ENCODE data around the gene MYOZ3. TPM values are rescaled to one million over a fixed set of nuclear protein-coding genes. Genes with fewer than 3 reads are reported as not detected.

Gene MYOZ3
- polyA plus RNA-seq, 1 donor from 2014 or later, result not detected

DNA sequence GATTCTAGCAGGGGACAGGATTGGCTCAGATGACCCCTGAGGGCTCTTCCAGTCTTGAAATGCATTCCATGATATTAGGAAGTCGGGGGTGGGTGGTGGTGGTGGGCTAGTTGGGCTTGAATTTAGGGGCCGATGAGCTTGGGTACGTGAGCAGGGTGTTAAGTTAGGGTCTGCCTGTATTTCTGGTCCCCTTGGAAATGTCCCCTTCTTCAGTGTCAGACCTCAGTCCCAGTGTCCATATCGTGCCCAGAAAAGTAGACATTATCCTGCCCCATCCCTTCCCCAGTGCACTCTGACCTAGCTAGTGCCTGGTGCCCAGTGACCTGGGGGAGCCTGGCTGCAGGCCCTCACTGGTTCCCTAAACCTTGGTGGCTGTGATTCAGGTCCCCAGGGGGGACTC, 2.9 kb upstream of the MYOZ3 start:
- H2AFZ ChIP-seq (ENCODE audit: low read depth, low read length), result no peak overlapping the region
- H3K27ac ChIP-seq (ENCODE audit: low read length), result no peak overlapping the region
- H3K4me2 ChIP-seq (ENCODE audit: low read length), result no peak overlapping the region
- TF ChIP-seq POLR2AphosphoS5 (IDR thresholded peaks at IDR 0.05) (no peak), SMC3 (conservative IDR thresholded peaks at IDR 0.05; ENCODE audit: poor library complexity) (no peak), RAD21 (conservative IDR thresholded peaks at IDR 0.05) (no peak), TAF1 (IDR thresholded peaks at IDR 0.05; ENCODE audit: low read depth) (no peak), EZH2 (IDR thresholded peaks at IDR 0.05; ENCODE audit: borderline replicate concordance, insufficient read depth, low read length, poor library complexity, severe bottlenecking) (no peak), MXI1 (conservative IDR thresholded peaks at IDR 0.05; ENCODE audit: poor library complexity, severe bottlenecking) (no peak)
- TF ChIP-seq, protein P1, sequence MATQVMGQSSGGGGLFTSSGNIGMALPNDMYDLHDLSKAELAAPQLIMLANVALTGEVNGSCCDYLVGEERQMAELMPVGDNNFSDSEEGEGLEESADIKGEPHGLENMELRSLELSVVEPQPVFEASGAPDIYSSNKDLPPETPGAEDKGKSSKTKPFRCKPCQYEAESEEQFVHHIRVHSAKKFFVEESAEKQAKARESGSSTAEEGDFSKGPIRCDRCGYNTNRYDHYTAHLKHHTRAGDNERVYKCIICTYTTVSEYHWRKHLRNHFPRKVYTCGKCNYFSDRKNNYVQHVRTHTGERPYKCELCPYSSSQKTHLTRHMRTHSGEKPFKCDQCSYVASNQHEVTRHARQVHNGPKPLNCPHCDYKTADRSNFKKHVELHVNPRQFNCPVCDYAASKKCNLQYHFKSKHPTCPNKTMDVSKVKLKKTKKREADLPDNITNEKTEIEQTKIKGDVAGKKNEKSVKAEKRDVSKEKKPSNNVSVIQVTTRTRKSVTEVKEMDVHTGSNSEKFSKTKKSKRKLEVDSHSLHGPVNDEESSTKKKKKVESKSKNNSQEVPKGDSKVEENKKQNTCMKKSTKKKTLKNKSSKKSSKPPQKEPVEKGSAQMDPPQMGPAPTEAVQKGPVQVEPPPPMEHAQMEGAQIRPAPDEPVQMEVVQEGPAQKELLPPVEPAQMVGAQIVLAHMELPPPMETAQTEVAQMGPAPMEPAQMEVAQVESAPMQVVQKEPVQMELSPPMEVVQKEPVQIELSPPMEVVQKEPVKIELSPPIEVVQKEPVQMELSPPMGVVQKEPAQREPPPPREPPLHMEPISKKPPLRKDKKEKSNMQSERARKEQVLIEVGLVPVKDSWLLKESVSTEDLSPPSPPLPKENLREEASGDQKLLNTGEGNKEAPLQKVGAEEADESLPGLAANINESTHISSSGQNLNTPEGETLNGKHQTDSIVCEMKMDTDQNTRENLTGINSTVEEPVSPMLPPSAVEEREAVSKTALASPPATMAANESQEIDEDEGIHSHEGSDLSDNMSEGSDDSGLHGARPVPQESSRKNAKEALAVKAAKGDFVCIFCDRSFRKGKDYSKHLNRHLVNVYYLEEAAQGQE (IDR thresholded peaks at IDR 0.05; ENCODE audit: borderline replicate concordance), result no peak
- TF ChIP-seq, protein P2, sequence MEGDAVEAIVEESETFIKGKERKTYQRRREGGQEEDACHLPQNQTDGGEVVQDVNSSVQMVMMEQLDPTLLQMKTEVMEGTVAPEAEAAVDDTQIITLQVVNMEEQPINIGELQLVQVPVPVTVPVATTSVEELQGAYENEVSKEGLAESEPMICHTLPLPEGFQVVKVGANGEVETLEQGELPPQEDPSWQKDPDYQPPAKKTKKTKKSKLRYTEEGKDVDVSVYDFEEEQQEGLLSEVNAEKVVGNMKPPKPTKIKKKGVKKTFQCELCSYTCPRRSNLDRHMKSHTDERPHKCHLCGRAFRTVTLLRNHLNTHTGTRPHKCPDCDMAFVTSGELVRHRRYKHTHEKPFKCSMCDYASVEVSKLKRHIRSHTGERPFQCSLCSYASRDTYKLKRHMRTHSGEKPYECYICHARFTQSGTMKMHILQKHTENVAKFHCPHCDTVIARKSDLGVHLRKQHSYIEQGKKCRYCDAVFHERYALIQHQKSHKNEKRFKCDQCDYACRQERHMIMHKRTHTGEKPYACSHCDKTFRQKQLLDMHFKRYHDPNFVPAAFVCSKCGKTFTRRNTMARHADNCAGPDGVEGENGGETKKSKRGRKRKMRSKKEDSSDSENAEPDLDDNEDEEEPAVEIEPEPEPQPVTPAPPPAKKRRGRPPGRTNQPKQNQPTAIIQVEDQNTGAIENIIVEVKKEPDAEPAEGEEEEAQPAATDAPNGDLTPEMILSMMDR (IDR thresholded peaks at IDR 0.05; ENCODE audit: poor library complexity, severe bottlenecking), result no peak
- H4K20me1 ChIP-seq (ENCODE audit: insufficient read depth), result no peaks in the 10 kb centered on the region
- H3K27me3 ChIP-seq (ENCODE audit: insufficient read depth, low read depth, low read length), result no peaks in the 10 kb centered on the region
- no peaks in the 10 kb centered on the region for H3K36me3 ChIP-seq (ENCODE audit: insufficient read depth, low read length)
- H3K9me2 ChIP-seq (ENCODE audit: insufficient read depth, low read length), result no peaks in the 10 kb centered on the region
- H3K79me2 ChIP-seq (replicated peaks; ENCODE audit: insufficient read depth, low read length), result no peaks in the 10 kb centered on the region
- H3K9ac ChIP-seq (ENCODE audit: low read length), result no peak overlapping the region
- H3K9me3 ChIP-seq (ENCODE audit: low read length), result no peaks in the 10 kb centered on the region
- no peak overlapping the region for H3K4me3 ChIP-seq (ENCODE audit: low read length)
- H3F3A ChIP-seq (ENCODE audit: insufficient read depth, low read length, poor library complexity, severe bottlenecking), result no peaks in the 10 kb centered on the region

DNA sequence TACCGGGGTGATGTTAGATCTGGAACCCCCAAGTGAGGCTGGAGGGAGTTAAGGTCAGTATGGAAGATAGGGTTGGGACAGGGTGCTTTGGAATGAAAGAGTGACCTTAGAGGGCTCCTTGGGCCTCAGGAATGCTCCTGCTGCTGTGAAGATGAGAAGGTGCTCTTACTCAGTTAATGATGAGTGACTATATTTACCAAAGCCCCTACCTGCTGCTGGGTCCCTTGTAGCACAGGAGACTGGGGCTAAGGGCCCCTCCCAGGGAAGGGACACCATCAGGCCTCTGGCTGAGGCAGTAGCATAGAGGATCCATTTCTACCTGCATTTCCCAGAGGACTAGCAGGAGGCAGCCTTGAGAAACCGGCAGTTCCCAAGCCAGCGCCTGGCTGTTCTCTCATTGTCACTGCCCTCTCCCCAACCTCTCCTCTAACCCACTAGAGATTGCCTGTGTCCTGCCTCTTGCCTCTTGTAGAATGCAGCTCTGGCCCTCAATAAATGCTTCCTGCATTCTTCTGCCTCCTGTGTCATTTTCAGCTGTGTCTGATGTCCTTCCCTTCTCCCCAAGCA, 2.3 kb upstream of the MYOZ3 start:
- H3K9ac ChIP-seq (ENCODE audit: low read length), result no peak overlapping the region
- H3K79me2 ChIP-seq (replicated peaks; ENCODE audit: insufficient read depth, low read length), result no peaks in the 10 kb centered on the region

More for the DNA sequence above, 2.3 kb upstream of the MYOZ3 start:
- H2AFZ ChIP-seq (ENCODE audit: low read depth, low read length), result no peak overlapping the region
- no peaks in the 10 kb centered on the region for H4K20me1 ChIP-seq (ENCODE audit: insufficient read depth)
- no peak overlapping the region for H3K4me3 ChIP-seq (ENCODE audit: low read length)
- H3K27me3 ChIP-seq (ENCODE audit: insufficient read depth, low read depth, low read length), result no peaks in the 10 kb centered on the region
- no peak overlapping the region for H3K27ac ChIP-seq (ENCODE audit: low read length)
- H3K36me3 ChIP-seq (ENCODE audit: insufficient read depth, low read length), result no peaks in the 10 kb centered on the region
- no peaks in the 10 kb centered on the region for H3K9me2 ChIP-seq (ENCODE audit: insufficient read depth, low read length)
- no peaks in the 10 kb centered on the region for H3K9me3 ChIP-seq (ENCODE audit: low read length)
- no peak for TF ChIP-seq POLR2AphosphoS5 (IDR thresholded peaks at IDR 0.05)
- TF ChIP-seq, protein P2 (IDR thresholded peaks at IDR 0.05; ENCODE audit: poor library complexity, severe bottlenecking), result no peak
- TF ChIP-seq, protein P1 (IDR thresholded peaks at IDR 0.05; ENCODE audit: borderline replicate concordance), result no peak
- no peak for TF ChIP-seq EZH2 (IDR thresholded peaks at IDR 0.05; ENCODE audit: borderline replicate concordance, insufficient read depth, low read length, poor library complexity, severe bottlenecking)
- no peak for TF ChIP-seq SMC3 (conservative IDR thresholded peaks at IDR 0.05; ENCODE audit: poor library complexity)
- no peak for TF ChIP-seq MXI1 (conservative IDR thresholded peaks at IDR 0.05; ENCODE audit: poor library complexity, severe bottlenecking)
- TF ChIP-seq EP300 (conservative IDR thresholded peaks at IDR 0.05; ENCODE audit: poor library complexity, severe bottlenecking), result no peak
- no peak for TF ChIP-seq TAF1 (IDR thresholded peaks at IDR 0.05; ENCODE audit: low read depth)
- TF ChIP-seq RAD21 (conservative IDR thresholded peaks at IDR 0.05), result no peak
- H3K4me2 ChIP-seq (ENCODE audit: low read length), result no peak overlapping the region
- H3F3A ChIP-seq (ENCODE audit: insufficient read depth, low read length, poor library complexity, severe bottlenecking), result no peaks in the 10 kb centered on the region
